Smooth muscle cell (in vitro differentiated cells): ENCODE measurements around the gene PTHLH. TPM values are rescaled to one million over a fixed set of nuclear protein-coding genes. Genes with fewer than 3 reads are reported as not detected.

Experiments used
- DNase-seq: peaks from one replicate; lab custom pipeline; 2025; ENCODE audit not compliant: unreplicated experiment; lab: John Stamatoyannopoulos, UW
- H2AFZ ChIP-seq: fragments of 200-600 bp; sonication (generic); 2 replicates; pipeline ENCODE4 v1.6.0; 2016; ENCODE audit warnings: antibody characterized with exemption, low read depth, mild to moderate bottlenecking
- H3F3A ChIP-seq: fragments of 200-600 bp; sonication (generic); 2 replicates; pipeline ENCODE4 v1.6.0; 2017; ENCODE audit warnings: antibody characterized with exemption, low read depth
- H3K27ac ChIP-seq: fragments of 200-600 bp; sonication (generic); 2 replicates; pipeline ENCODE4 v1.5.1; 2016; ENCODE audit warnings: low read depth, mild to moderate bottlenecking
- H3K27me3 ChIP-seq: fragments of 200-600 bp; sonication (generic); 2 replicates; pipeline ENCODE4 v1.6.1; 2016; ENCODE audit warnings: low read depth, mild to moderate bottlenecking
- H3K36me3 ChIP-seq: fragments of 200-600 bp; sonication (generic); 2 replicates; pipeline ENCODE4 v1.5.1; 2016; ENCODE audit warnings: low read depth
- H3K4me1 ChIP-seq: fragments of 200-600 bp; sonication (generic); 2 replicates; pipeline ENCODE4 v1.5.1; 2016; ENCODE audit warnings: low read depth
- H3K4me2 ChIP-seq: fragments of 200-600 bp; sonication (generic); 2 replicates; pipeline ENCODE4 v1.6.0; 2016; ENCODE audit warnings: mild to moderate bottlenecking
- H3K4me3 ChIP-seq: fragments of 200-600 bp; sonication (generic); 2 replicates; pipeline ENCODE4 v1.5.1; 2016; ENCODE audit warnings: mild to moderate bottlenecking
- H3K79me2 ChIP-seq: fragments of 200-600 bp; sonication (generic); 2 replicates; pipeline ENCODE4 v1.6.0; 2016; ENCODE audit warnings: low read depth, mild to moderate bottlenecking
- H3K9ac ChIP-seq: fragments of 200-600 bp; sonication (generic); 2 replicates; pipeline ENCODE4 v1.6.0; 2016; ENCODE audit warnings: low read depth
- H3K9me3 ChIP-seq: fragments of 200-600 bp; sonication (generic); replicated peaks from 2 replicates; pipeline ENCODE4 v1.5.1; 2016; ENCODE audit warnings: low read depth
- H4K20me1 ChIP-seq: fragments of 200-600 bp; sonication (generic); 2 replicates; pipeline ENCODE4 v1.6.0; 2016; ENCODE audit warnings: low read depth
- CTCF ChIP-seq: fragments of 200-600 bp; sonication (generic); IDR thresholded peaks from 2 replicates; pipeline ENCODE4 v1.5.1; 2017; ENCODE audit warnings: borderline replicate concordance, mild to moderate bottlenecking, antibody characterized with exemption; ENCODE audit not compliant: insufficient read depth, poor library complexity, severe bottlenecking
- WGBS: methylation state at CpG from one replicate; pipeline ENCODE4 v1.1.7; 2016; ENCODE audit warnings: low lambda C conversion rate; 5-methylcytosine and 5-hydroxymethylcytosine counted together
- polyA plus RNA-seq: library from polyadenylated mRNA; unstranded; fragments of >200 nt; fragmentation: Nextera tagmentation; extraction: Ambion mirVana; gene quantifications from 2 replicates; pipeline ENCODE4 v1.2.1, GENCODE V29; 2016
- total RNA-seq: library from RNA; depleted of rRNA; stranded (reverse); fragments of >200 nt; gene quantifications from 2 replicates; pipeline ENCODE4 v1.2.3, GENCODE V29; 2014

The PTHLH gene
- total and polyA plus RNA-seq, 2 experiments from 2014 or later = 58.0 to 181 TPM

- H3K4me1 ChIP-seq = no peaks in the 10 kb centered on the region
- no peak overlapping the region for H3K4me3 ChIP-seq
- H2AFZ ChIP-seq = no peak overlapping the region
- H3K79me2 ChIP-seq = no peaks in the 10 kb centered on the region
- WGBS = 38% methylated on average over 4 of the region's 4 CpGs
- H3K36me3 ChIP-seq = no peaks in the 10 kb centered on the region
- H3K27ac ChIP-seq = no peak overlapping the region
- no peaks in the 10 kb centered on the region for H3K27me3 ChIP-seq
- H3K9me3 ChIP-seq = no peaks in the 10 kb centered on the region
- no peak overlapping the region for H3K4me2 ChIP-seq
- DNase-seq = peak; percentile 9
- TF ChIP-seq CTCF = peak; percentile 89
- H3F3A ChIP-seq = no peaks in the 10 kb centered on the region
- H4K20me1 ChIP-seq = no peaks in the 10 kb centered on the region
- H3K9ac ChIP-seq = no peak overlapping the region
Measured at GRCh38 chr12:27940756-27941402, 31.7 kb downstream of the PTHLH start.

- Histone ChIP-seq H3K4me2 (no peak overlapping the region), H3K9me3 (no peaks in the 10 kb centered on the region), H3K79me2 (no peaks in the 10 kb centered on the region), H3K4me1 (no peaks in the 10 kb centered on the region), H3K4me3 (no peak overlapping the region), H3K27me3 (no peaks in the 10 kb centered on the region), H3K9ac (no peak overlapping the region), H2AFZ (no peak overlapping the region), H3K27ac (no peak overlapping the region), H4K20me1 (no peaks in the 10 kb centered on the region), H3F3A (no peaks in the 10 kb centered on the region), H3K36me3 (no peaks in the 10 kb centered on the region)
- 94% methylated on average over 4 of the region's 4 CpGs for WGBS
- no peak for DNase-seq
- no peak for TF ChIP-seq CTCF
Measured at GRCh38 chr12:27940245-27940644, 32.3 kb downstream of the PTHLH start.

DNA sequence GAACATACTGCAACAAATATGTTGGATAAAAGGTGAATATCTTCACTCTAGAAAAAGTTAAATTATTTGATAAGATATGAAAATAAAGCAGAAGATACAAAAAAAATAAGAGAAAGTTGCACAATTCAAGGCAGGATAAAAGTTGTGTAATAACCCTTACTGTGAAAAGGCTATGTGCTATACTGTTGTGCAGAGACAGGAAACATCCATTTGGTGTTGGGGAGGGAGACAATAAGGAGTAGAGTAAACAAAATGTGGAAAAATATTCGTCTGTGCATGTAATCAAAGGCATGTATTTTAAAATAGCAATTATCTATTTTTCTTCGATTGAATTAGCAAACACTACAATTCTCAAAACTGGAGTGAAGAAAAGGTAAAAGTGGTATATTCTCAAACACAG lies 34.8 kb downstream of the PTHLH start:
- Histone ChIP-seq H3K9ac (no peak overlapping the region), H3K36me3 (no peaks in the 10 kb centered on the region), H3K27ac (no peak overlapping the region), H2AFZ (no peak overlapping the region), H4K20me1 (no peaks in the 10 kb centered on the region), H3K4me3 (no peak overlapping the region), H3K4me1 (no peaks in the 10 kb centered on the region), H3K27me3 (no peaks in the 10 kb centered on the region), H3K79me2 (no peaks in the 10 kb centered on the region), H3K4me2 (peak overlapping the region; percentile 10), H3K9me3 (no peaks in the 10 kb centered on the region), H3F3A (peaks cover 5% of the 10 kb centered on the region)
- TF ChIP-seq CTCF = no peak
- no peak for DNase-seq
- 74% methylated on average over 2 of the region's 2 CpGs for WGBS

GRCh38 chr12:27936196-27936595 lies 36.3 kb downstream of the PTHLH start:
- no peaks in the 10 kb centered on the region for H3K4me1 ChIP-seq
- peaks cover 10% of the 10 kb centered on the region for H3F3A ChIP-seq
- no peak overlapping the region for H3K4me3 ChIP-seq
- DNase-seq = no peak
- H3K9ac ChIP-seq = no peak overlapping the region
- no peaks in the 10 kb centered on the region for H3K9me3 ChIP-seq
- H4K20me1 ChIP-seq = no peaks in the 10 kb centered on the region
- 68% methylated on average over 3 of the region's 3 CpGs for WGBS
- no peak overlapping the region for H2AFZ ChIP-seq
- H3K4me2 ChIP-seq = peak overlapping the region; percentile 11
- no peaks in the 10 kb centered on the region for H3K27me3 ChIP-seq
- H3K36me3 ChIP-seq = no peaks in the 10 kb centered on the region
- no peak overlapping the region for H3K27ac ChIP-seq
- no peaks in the 10 kb centered on the region for H3K79me2 ChIP-seq
- no peak for TF ChIP-seq CTCF
